IMR-90 (cell line): ENCODE data around the gene PSME2. TPM values are rescaled to one million over a fixed set of nuclear protein-coding genes. Genes with fewer than 3 reads are reported as not detected.

Experiments
- ATAC-seq: fragments of 200-7000 bp; cut with Tn5 transposase; 2 replicates; pipeline ENCODE4 v1.9.1; 2020; ENCODE audit warnings: low read depth, mild to moderate bottlenecking, moderate library complexity
- BruUV-seq: library from RNA; stranded (reverse); fragments of 400-500 nt; replicated peaks from 2 replicates; lab custom pipeline; 2021; lab: Mats Ljungman, UMichigan
- CTCF ChIA-PET: fragments of 300-600 bp; formaldehyde crosslinking; extraction: SDS; loops from one replicate; lab custom pipeline; 2021; ENCODE audit warnings: antibody characterized with exemption; lab: Yijun Ruan, JAX
- POLR2A ChIA-PET: fragments of 300-600 bp; sonication (Branson Sonifier 250); formaldehyde crosslinking; loops from one replicate; lab custom pipeline; 2022; ENCODE audit warnings: antibody characterized with exemption; ENCODE audit not compliant: unreplicated experiment; lab: Charles Lee
- DNase-seq: peaks from one replicate; pipeline ENCODE4 v3.0.0; 2013
- H2AFZ ChIP-seq: replicated peaks from 2 replicates; pipeline ENCODE3; 2013; ENCODE audit warnings: low read length, mild to moderate bottlenecking; ENCODE audit not compliant: poor library complexity
- H2AK5ac ChIP-seq: 2 replicates; pipeline ENCODE4 v1.6.1; 2013; ENCODE audit warnings: low read depth, low read length, inconsistent platforms
- H2AK9ac ChIP-seq: replicated peaks from 2 replicates; pipeline ENCODE3; 2013; ENCODE audit warnings: mild to moderate bottlenecking, low read depth, low read length, moderate library complexity; ENCODE audit not compliant: poor library complexity
- H2BK120ac ChIP-seq: 2 replicates; pipeline ENCODE4 v1.6.1; 2013; ENCODE audit warnings: low read depth, low read length, inconsistent platforms
- H2BK15ac ChIP-seq: 3 replicates; pipeline ENCODE4 v1.6.1; 2013; ENCODE audit warnings: low read depth, low read length, inconsistent platforms
- H2BK20ac ChIP-seq: 2 replicates; pipeline ENCODE4 v1.6.1; 2013; ENCODE audit warnings: low read depth, mild to moderate bottlenecking, inconsistent platforms, low read length, moderate library complexity
- H2BK5ac ChIP-seq: 2 replicates; pipeline ENCODE4 v1.6.1; 2013; ENCODE audit warnings: mild to moderate bottlenecking, low read depth, low read length, inconsistent platforms; ENCODE audit not compliant: poor library complexity, severe bottlenecking
- H3K14ac ChIP-seq: replicated peaks from 2 replicates; pipeline ENCODE4 v1.6.1; 2013; ENCODE audit warnings: low read depth, low read length, inconsistent platforms
- H3K18ac ChIP-seq: 2 replicates; pipeline ENCODE4 v1.6.1; 2013; ENCODE audit warnings: low read depth, low read length, control low read depth
- H3K23ac ChIP-seq: 2 replicates; pipeline ENCODE4 v1.6.1; 2013; ENCODE audit warnings: low read depth, low read length, inconsistent platforms
- H3K27ac ChIP-seq: 2 replicates; pipeline ENCODE4 v1.5.1; 2013; ENCODE audit warnings: mild to moderate bottlenecking, control low read depth, low read length; ENCODE audit not compliant: insufficient read depth
- H3K27me3 ChIP-seq: 2 replicates; pipeline ENCODE4 v1.6.1; 2013; ENCODE audit warnings: low read length; ENCODE audit not compliant: control insufficient read depth, insufficient read depth
- H3K36me3 ChIP-seq: 2 replicates; pipeline ENCODE4 v1.6.1; 2013; ENCODE audit warnings: low read length, mixed read lengths; ENCODE audit not compliant: control insufficient read depth, insufficient read depth
- H3K4ac ChIP-seq: 2 replicates; pipeline ENCODE4 v1.6.1; 2013; ENCODE audit warnings: low read depth, low read length, inconsistent platforms
- H3K4me1 ChIP-seq: 2 replicates; pipeline ENCODE4 v1.6.1; 2013; ENCODE audit warnings: low read length, mixed read lengths; ENCODE audit not compliant: control insufficient read depth, insufficient read depth
- H3K4me2 ChIP-seq: 2 replicates; pipeline ENCODE4 v1.6.1; 2013; ENCODE audit warnings: low read depth, mild to moderate bottlenecking, control low read depth, low read length, moderate library complexity
- H3K4me3 ChIP-seq: 2 replicates; pipeline ENCODE4 v1.5.1; 2013; ENCODE audit warnings: low read depth, mild to moderate bottlenecking, control low read depth, low read length, moderate library complexity; ENCODE audit not compliant: insufficient read depth
- H3K56ac ChIP-seq: 2 replicates; pipeline ENCODE4 v1.6.1; 2013; ENCODE audit warnings: low read length, inconsistent platforms; ENCODE audit not compliant: insufficient read depth; ENCODE audit errors: extremely low read depth
- H3K79me1 ChIP-seq, 2 experiments: 2 replicates each; pipeline ENCODE4 v1.6.1; 2013; ENCODE audit warnings: low read length in 2 of 2, inconsistent platforms in 1 of 2, low read depth in 1 of 2
- H3K9ac ChIP-seq: 2 replicates; pipeline ENCODE4 v1.6.1; 2013; ENCODE audit warnings: low read depth, low read length, control low read depth
- H3K9me1 ChIP-seq: 2 replicates; pipeline ENCODE4 v1.6.1; 2013; ENCODE audit warnings: low read length, inconsistent platforms; ENCODE audit not compliant: insufficient read depth
- H3K9me3 ChIP-seq: 2 replicates; pipeline ENCODE4 v1.6.1; 2013; ENCODE audit warnings: low read length; ENCODE audit not compliant: control insufficient read depth, insufficient read depth
- H4K20me1 ChIP-seq: 2 replicates; pipeline ENCODE4 v1.6.1; 2013; ENCODE audit warnings: low read length, inconsistent platforms; ENCODE audit not compliant: insufficient read depth
- H4K5ac ChIP-seq: 2 replicates; pipeline ENCODE4 v1.6.1; 2013; ENCODE audit warnings: mild to moderate bottlenecking, low read depth, low read length, control low read depth
- H4K8ac ChIP-seq, 2 experiments: 2 replicates each; pipeline ENCODE4 v1.6.1; 2013; ENCODE audit warnings: low read depth in 2 of 2, low read length in 2 of 2, control low read depth in 1 of 2, inconsistent platforms in 1 of 2
- H4K91ac ChIP-seq: 2 replicates; pipeline ENCODE4 v1.6.1; 2013; ENCODE audit warnings: low read depth, low read length, inconsistent platforms; ENCODE audit not compliant: insufficient read depth
- BHLHE40 ChIP-seq: fragments of 150-350 bp; IDR thresholded peaks from 2 replicates; pipeline ENCODE4 v1.6.1; 2016; ENCODE audit warnings: mild to moderate bottlenecking, low read depth, low read length
- CEBPB ChIP-seq: IDR thresholded peaks from 2 replicates; pipeline ENCODE4 v1.6.1; 2012; ENCODE audit warnings: low read depth, low read length, improper control_type of control experiment
- MAFK ChIP-seq: IDR thresholded peaks from 2 replicates; pipeline ENCODE4 v1.6.1; 2012; ENCODE audit warnings: low read depth, low read length, improper control_type of control experiment
- WGBS, 2 experiments: methylation state at CpG; one replicate each; pipeline versions ENCODE4 v1.1.5 to v1.1.7; 2013; ENCODE audit warnings: missing lambda C conversion rate in 2 of 2; ENCODE audit not compliant: insufficient read length in 1 of 2; ENCODE audit errors: extremely low coverage in 2 of 2; 5-methylcytosine and 5-hydroxymethylcytosine counted together
- dilution Hi-C: fragments of 300-500 bp; cut with HindIII; formaldehyde crosslinking; loops from one replicate; pipeline ENCODE4 v1.14.3; 2018; ENCODE audit warnings: low sequenced_read_pairs; ENCODE audit not compliant: unreplicated experiment
- in situ Hi-C: fragments of 300-500 bp; cut with MboI; formaldehyde crosslinking; loops from 3 replicates; pipeline ENCODE4 v1.14.3; 2019; ENCODE audit warnings: low sequenced_read_pairs, inconsistent platforms, mixed read lengths
- intact Hi-C: fragments of 100-400 bp; cut with micrococcal nuclease; formaldehyde crosslinking; loops from 2 replicates; pipeline ENCODE4 v1.10.0; 2022
- polyA plus RNA-seq, 3 experiments: library from polyadenylated mRNA; depleted of rRNA; stranded (reverse); fragments of >200 nt; gene quantifications; 2 replicates each; pipeline ENCODE4 v1.2.3, GENCODE V29; 2012; ENCODE audit warnings: low replicate concordance in 1 of 3
- total RNA-seq: library from RNA; depleted of rRNA; stranded (reverse); fragments of >200 nt; gene quantifications from 2 replicates; pipeline ENCODE4 v1.2.3, GENCODE V29; 2012

Gene PSME2
- total and polyA plus RNA-seq, 2 of the 4 experiments (the other 2 are of a cell fraction) = 104 to 141 TPM

GRCh38 chr14:24171422-24172260 lies 25.2 kb upstream of the PSME2 start, which contains the start of gene REC8 (continued):
- TF ChIP-seq BHLHE40 = no peak

DNA sequence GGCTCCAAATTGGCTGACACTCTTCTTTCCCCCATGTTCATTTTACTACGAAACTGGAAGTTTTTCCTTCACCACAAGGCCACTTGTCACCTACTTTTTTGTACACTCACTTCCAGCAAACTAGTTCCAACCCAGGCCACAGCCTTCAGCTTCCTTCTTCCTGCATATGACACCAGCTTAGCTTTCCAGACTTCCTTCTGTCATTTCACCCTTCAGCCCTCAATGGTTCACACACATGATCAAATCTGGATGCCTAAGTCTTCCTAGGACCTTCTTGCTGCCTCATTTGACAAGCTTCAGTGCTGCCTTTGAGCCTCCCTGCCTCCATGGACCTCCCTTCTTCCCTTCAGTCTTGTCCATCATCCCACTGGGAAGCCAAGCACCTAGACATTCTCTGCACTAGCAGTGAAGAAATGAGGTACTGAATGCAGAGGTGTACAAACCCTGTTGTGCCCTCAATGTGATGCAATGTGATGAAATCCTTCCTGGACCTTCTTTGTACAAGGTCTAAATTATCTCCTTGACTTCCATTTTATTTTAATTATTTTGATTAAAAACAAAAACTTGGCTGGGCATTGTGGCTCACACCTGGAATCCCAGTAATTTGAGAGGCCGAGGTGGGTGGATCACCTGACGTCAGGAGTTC lies 21.2 kb upstream of the PSME2 start:
- Histone ChIP-seq H3K4ac (no peak overlapping the region), H3K4me2 (no peak overlapping the region), H2BK15ac (no peak overlapping the region), H2AK9ac (no peak overlapping the region), H3K9ac (no peak overlapping the region), H3K9me1 (peaks cover 5% of the 10 kb centered on the region; the same call in 1 of the 2 replicates), H3K18ac (no peak overlapping the region), H3K56ac (no peak overlapping the region), H4K5ac (no peak overlapping the region), H2BK20ac (no peak overlapping the region), H4K91ac (no peak overlapping the region), H2BK5ac (no peak overlapping the region), H3K27me3 (no peaks in the 10 kb centered on the region), H3K4me1 (no peaks in the 10 kb centered on the region), H2AK5ac (no peak overlapping the region), H2BK120ac (no peak overlapping the region), H3K36me3 (peaks cover 55% of the 10 kb centered on the region), H4K20me1 (no peaks in the 10 kb centered on the region), H4K8ac (no peak overlapping the region), H2AFZ (no peak overlapping the region), H3K14ac (no peak overlapping the region), H3K79me1 (peaks cover 6 to 25% of the 10 kb centered on the region in 2 experiments; a peak in 3 of 4 replicates), H3K9me3 (no peaks in the 10 kb centered on the region), H3K23ac (no peak overlapping the region), H3K4me3 (no peak overlapping the region), H3K27ac (no peak overlapping the region)
- intact Hi-C loops = no loop called here
- DNase-seq (no peak), ATAC-seq (no peak)
- POLR2A ChIA-PET = no interaction called here
- TF ChIP-seq MAFK (no peak), CEBPB (0 out of 2 replicates have a peak, but pooled peaks have one; percentile 46)
- 100% methylated on average over 1 of the region's 3 CpGs; no CpG with 5 or more reads in 1 of the 2 experiments for WGBS, 2 experiments
- in situ Hi-C loops = no loop called here
- dilution Hi-C loops = no loop called here
- no TSS peak for BruUV-seq
- CTCF ChIA-PET = no interaction called here
